ENCODE data around the gene FARS2. TPM values are rescaled to one million over a fixed set of nuclear protein-coding genes. Genes with fewer than 3 reads are reported as not detected.

Gene FARS2
- total RNA-seq, 2 donors from 2014 or later = 8.2 to 29.0 TPM

DNA sequence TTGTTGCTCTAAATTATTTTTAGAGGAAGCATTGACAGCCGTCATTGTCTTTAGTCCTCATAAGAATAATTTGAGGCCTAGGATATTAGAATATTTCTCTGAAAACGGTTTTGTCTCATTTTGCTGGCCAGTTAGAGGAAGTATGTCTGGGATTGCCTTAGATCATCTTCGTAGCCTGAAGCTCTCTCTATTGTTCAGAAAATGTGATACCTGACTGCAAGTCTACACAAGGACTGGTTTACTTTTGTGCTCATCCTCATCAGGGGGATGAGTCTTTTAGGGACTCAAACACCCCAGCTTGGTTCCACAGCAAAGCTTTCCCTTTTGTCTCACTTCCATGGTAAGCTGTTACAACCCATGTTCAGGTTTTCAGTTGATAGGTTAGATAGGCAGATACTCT is 141.8 kb downstream of the FARS2 start:
- ATAC-seq (no peak), DNase-seq (ENCODE audit: low spot score in 2 of 2) (no peak)
- H3K36me3 Mint-ChIP-seq = peaks cover 0 to 2% of the 10 kb centered on the region in 2 donors
- no peak overlapping the region for H3K27ac Mint-ChIP-seq
- peaks cover 0 to 5% of the 10 kb centered on the region in 2 donors for H3K9me3 Mint-ChIP-seq

DNA sequence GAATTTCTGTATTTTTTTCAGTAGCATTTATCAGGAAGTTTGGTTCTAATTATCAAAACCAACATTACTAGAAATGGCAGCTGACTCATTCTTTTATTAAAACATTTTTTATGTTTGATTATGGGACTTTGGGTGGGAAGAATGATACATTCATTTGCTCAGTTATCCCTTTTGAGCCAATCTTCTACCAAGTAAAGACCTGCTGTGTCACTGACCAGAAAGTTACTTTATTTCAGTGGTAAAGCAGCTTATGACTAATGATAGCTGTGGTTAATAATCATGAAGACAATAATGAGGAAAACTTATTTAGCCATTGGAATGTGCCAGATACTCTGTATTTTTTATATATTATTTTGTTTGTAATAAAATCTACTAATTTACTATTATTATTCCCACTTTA is 142.3 kb downstream of the FARS2 start:
- peaks cover 0 to 6% of the 10 kb centered on the region in 2 donors for H3K36me3 Mint-ChIP-seq
- H3K9me3 Mint-ChIP-seq = peaks cover 0 to 5% of the 10 kb centered on the region in 2 donors
- H3K27ac Mint-ChIP-seq = no peak overlapping the region
- DNase-seq (ENCODE audit: low spot score in 2 of 2) (no peak), ATAC-seq (no peak)

DNA sequence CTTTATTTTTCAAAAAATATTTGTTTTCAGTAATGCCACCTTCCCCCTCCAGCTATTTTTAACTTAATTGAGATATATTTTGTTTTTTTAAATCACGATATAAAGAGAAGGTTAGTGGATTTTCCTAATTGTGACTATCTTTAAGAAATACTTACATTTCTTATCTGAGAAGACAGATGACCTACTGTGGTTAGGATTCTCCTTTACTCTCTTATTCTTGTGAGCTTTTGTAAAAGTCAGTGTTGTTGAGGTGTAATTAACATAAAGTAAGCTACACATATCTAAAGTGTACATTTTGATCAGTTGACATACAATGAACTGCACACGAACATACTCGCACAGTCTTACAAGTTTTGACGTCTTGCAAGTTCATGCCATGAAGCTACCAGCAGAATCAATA is 144.7 kb downstream of the FARS2 start:
- Mint-ChIP-seq H3K27ac (no peak overlapping the region), H3K36me3 (peaks cover 6 to 12% of the 10 kb centered on the region in 2 donors), H3K9me3 (peaks cover 0 to 5% of the 10 kb centered on the region in 2 donors)
- ATAC-seq = no peak
- DNase-seq (ENCODE audit: low spot score in 2 of 2) = no peak

GRCh38 chr6:5411414-5411813 is 150.1 kb downstream of the FARS2 start:
- Mint-ChIP-seq H3K9me3 (no peaks in the 10 kb centered on the region), H3K27ac (no peak overlapping the region), H3K36me3 (peaks cover 6 to 12% of the 10 kb centered on the region in 2 donors)
- ATAC-seq (no peak), DNase-seq (ENCODE audit: low spot score in 2 of 2) (no peak)

DNA sequence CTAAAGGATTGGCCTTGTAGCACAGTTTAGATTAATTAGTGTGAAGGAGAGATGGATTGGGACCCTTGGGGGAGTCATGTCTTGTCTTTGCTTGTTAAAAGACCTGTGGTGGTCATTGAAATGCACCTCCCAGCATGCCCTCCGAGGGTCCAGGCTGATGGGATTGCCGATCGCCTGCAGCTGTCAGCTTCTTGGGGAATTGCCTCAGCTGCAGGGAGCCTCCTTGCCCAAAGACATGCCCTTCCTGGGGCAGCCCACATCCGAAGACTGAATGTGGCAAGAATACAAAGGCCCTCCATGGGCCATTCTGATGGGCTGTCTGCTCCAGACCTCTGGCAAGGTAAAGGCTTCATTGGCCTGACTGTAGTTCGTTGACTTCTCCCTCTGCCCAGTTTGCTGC is 150.7 kb downstream of the FARS2 start:
- no peak for ATAC-seq
- H3K9me3 Mint-ChIP-seq = no peaks in the 10 kb centered on the region
- H3K36me3 Mint-ChIP-seq = peaks cover 6 to 12% of the 10 kb centered on the region in 2 donors
- no peak for DNase-seq (ENCODE audit: low spot score in 2 of 2)
- H3K27ac Mint-ChIP-seq = no peak overlapping the region

DNA sequence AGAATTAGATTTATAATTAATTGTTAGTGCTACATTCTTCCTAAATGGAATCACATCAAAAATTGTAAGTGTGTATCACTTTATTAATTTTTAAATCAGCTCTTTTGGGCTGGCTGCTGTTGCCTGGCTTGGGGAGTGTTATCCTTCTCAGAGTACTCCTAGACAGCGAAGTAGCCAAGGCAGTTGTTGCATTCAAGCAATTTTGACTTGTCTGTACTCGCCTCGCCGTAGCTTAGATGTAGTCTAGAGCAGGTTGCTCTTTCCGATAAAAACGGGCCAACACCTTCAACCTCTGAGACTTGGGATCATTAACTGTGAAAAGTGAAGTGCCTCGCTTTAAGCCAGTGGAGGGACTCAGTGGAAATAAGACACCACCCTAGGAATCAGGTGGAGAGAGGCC is 151.3 kb downstream of the FARS2 start:
- Mint-ChIP-seq H3K9me3 (peaks cover 0 to 4% of the 10 kb centered on the region in 2 donors), H3K36me3 (peaks cover 11 to 16% of the 10 kb centered on the region in 2 donors), H3K27ac (no peak overlapping the region)
- DNase-seq (ENCODE audit: low spot score in 2 of 2) (no peak), ATAC-seq (no peak)

DNA sequence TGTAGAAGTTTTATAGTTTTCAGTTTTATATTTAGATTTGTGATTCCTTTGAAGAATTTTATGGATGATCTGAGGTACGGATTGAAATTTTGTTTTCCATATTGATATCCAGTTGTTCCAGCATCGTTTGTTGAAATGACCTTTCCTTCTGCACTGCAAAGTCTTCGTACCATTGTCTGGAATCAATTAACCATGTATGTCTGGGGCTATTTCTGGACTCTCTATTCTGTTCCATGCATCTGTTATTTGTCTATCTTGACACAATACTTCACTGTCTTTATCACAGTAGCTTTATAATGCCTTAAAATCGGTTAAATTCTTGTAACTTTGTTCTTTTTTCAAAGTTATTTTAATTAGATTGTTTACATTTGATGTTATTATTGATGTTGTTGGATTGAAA is 154.9 kb downstream of the FARS2 start:
- H3K36me3 Mint-ChIP-seq = peaks cover 16 to 19% of the 10 kb centered on the region in 2 donors
- peaks cover 0 to 4% of the 10 kb centered on the region in 2 donors for H3K9me3 Mint-ChIP-seq
- ATAC-seq (no peak), DNase-seq (ENCODE audit: low spot score in 2 of 2) (no peak)
- no peak overlapping the region for H3K27ac Mint-ChIP-seq

GRCh38 chr6:5422321-5422915 is 161.1 kb downstream of the FARS2 start:
- DNase-seq (ENCODE audit: low spot score in 2 of 2) (no peak), ATAC-seq (no peak)
- peak overlapping the region in 1 of 2 donors; percentile 33 for H3K27ac Mint-ChIP-seq
- H3K36me3 Mint-ChIP-seq = peaks cover 13 to 17% of the 10 kb centered on the region in 2 donors
- H3K9me3 Mint-ChIP-seq = peaks cover 0 to 3% of the 10 kb centered on the region in 2 donors

DNA sequence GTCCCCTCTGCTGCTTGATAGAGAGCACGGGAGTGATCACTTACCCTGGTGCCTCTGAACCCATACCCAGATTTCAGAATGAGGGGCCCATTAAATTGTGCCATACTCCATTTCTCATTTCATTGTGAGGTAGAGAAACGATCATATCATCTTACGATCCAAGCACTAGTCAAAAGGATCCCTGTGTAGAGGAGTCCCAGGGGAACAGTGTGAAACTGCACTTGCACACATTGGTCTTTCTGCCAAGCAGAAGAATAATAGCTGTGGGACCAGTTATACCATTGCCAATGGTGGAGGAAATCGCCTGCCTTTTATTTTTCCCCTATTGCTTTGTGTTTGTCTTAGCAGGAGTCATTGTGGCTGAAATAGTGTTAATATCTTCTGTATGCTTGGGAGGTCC is 161.9 kb downstream of the FARS2 start:
- peaks cover 9 to 12% of the 10 kb centered on the region in 2 donors for H3K36me3 Mint-ChIP-seq
- H3K27ac Mint-ChIP-seq = no peak overlapping the region
- no peak for ATAC-seq
- no peak for DNase-seq (ENCODE audit: low spot score in 2 of 2)
- H3K9me3 Mint-ChIP-seq = no peaks in the 10 kb centered on the region

DNA sequence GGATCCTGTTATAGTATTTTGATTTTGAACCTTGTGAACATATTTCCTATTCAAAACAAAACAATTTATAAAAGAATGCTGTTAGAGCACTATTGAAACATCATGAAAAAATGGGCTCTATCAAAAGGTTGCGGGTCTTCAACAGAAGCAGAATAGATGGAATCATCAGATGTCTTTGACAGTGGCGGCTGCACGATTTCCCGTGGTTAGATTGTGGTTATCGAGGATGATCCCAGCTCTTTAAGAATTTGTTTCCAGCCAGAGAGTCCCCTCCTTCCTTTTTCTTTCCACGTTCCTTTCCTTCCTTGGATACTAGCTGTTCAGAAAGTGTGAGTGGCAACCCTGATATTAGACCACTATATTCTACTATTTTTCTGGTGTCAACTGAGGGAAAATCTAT is 163.4 kb downstream of the FARS2 start:
- DNase-seq (ENCODE audit: low spot score in 2 of 2) = no peak
- H3K27ac Mint-ChIP-seq = no peak overlapping the region
- ATAC-seq = no peak
- H3K9me3 Mint-ChIP-seq = no peaks in the 10 kb centered on the region
- peaks cover 3 to 7% of the 10 kb centered on the region in 2 donors for H3K36me3 Mint-ChIP-seq

DNA sequence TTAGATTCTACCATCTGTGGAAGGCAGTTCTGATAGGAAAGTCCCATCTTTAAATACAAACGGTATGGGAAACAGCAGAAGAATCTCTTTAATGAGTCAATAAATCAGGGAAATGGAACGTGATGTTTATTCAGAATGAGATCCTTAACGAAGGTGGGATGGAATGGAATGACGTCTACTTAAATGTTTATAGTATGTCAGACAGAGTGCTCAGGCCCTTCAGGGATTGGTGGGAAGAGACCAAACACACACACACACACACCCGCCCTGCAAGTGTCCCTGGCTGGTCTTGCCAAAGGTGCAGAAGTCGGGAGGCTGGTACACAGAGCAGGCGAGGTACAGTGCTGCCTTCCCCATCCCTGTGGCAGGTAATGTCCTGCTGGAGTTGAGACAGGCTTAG is 164.0 kb downstream of the FARS2 start:
- H3K36me3 Mint-ChIP-seq = peaks cover 0 to 2% of the 10 kb centered on the region in 2 donors
- no peak for DNase-seq (ENCODE audit: low spot score in 2 of 2)
- H3K27ac Mint-ChIP-seq = no peak overlapping the region
- ATAC-seq = no peak
- H3K9me3 Mint-ChIP-seq = no peaks in the 10 kb centered on the region

GRCh38 chr6:5425797-5426196 is 164.5 kb downstream of the FARS2 start:
- Mint-ChIP-seq H3K36me3 (peaks cover 0 to 2% of the 10 kb centered on the region in 2 donors), H3K9me3 (no peaks in the 10 kb centered on the region), H3K27ac (no peak overlapping the region)
- DNase-seq (ENCODE audit: low spot score in 2 of 2) = no peak
- no peak for ATAC-seq

GRCh38 chr6:5427586-5427985 is 166.3 kb downstream of the FARS2 start:
- DNase-seq (ENCODE audit: low spot score in 2 of 2) (no peak), ATAC-seq (no peak)
- H3K36me3 Mint-ChIP-seq = peaks cover 5 to 9% of the 10 kb centered on the region in 2 donors
- no peak overlapping the region for H3K27ac Mint-ChIP-seq
- no peaks in the 10 kb centered on the region for H3K9me3 Mint-ChIP-seq

DNA sequence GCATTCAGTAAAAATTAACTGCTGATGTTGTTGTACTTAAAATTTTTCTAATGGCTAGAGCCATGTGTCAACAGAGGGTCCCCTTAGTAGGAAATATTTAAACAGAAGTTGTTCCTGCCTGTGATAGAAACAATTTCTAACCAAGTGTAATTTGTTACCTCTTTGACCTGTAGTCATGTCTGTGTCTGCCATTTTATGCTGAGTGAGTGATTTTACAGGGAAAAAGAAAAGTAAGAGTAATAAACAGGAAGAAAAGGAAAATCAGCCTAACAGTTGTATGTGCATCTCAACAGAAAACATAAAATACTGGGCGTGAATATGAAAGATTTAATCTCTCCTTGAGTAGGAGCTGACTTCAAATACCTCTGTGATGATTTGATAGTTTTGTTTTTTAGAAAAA is 172.0 kb downstream of the FARS2 start:
- peaks cover 6 to 8% of the 10 kb centered on the region in 2 donors for H3K9me3 Mint-ChIP-seq
- no peak for DNase-seq (ENCODE audit: low spot score in 2 of 2)
- peaks cover 32 to 40% of the 10 kb centered on the region in 2 donors for H3K36me3 Mint-ChIP-seq
- H3K27ac Mint-ChIP-seq = no peak overlapping the region
- ATAC-seq = no peak

- no peak for ATAC-seq
- Mint-ChIP-seq H3K27ac (no peak overlapping the region), H3K9me3 (peaks cover 6 to 8% of the 10 kb centered on the region in 2 donors), H3K36me3 (peaks cover 32 to 49% of the 10 kb centered on the region in 2 donors)
- DNase-seq (ENCODE audit: low spot score in 2 of 2) = no peak
Measured at GRCh38 chr6:5435449-5435848, 174.1 kb downstream of the FARS2 start.

GRCh38 chr6:5438922-5439584 is 177.7 kb downstream of the FARS2 start:
- DNase-seq (ENCODE audit: low spot score in 2 of 2) = no peak
- Mint-ChIP-seq H3K9me3 (peaks cover 6 to 8% of the 10 kb centered on the region in 2 donors), H3K27ac (no peak overlapping the region), H3K36me3 (peaks cover 28 to 32% of the 10 kb centered on the region in 2 donors)
- no peak for ATAC-seq

DNA sequence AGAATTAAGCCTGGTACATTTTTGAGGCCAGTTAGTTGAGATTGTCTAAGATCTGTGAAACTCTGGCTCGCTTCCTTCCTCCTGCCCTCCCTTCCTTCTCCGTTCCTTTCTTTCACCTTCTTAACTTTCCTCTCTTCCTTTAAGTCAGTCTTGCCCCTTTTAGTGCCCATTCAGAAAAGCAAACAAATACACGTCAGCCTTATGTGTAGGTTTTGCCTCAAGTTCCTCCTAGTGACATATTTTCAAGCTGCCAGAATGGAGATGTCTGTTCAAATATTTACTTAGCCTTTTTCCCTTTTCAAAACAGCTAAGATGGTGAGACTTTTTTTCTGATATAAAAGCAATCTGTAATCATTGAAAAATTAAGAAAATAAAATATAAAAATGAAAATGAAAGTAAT is 178.4 kb downstream of the FARS2 start:
- Mint-ChIP-seq H3K27ac (no peak overlapping the region), H3K9me3 (peaks cover 6 to 8% of the 10 kb centered on the region in 2 donors), H3K36me3 (peaks cover 23 to 28% of the 10 kb centered on the region in 2 donors)
- no peak for ATAC-seq
- no peak for DNase-seq (ENCODE audit: low spot score in 2 of 2)

DNA sequence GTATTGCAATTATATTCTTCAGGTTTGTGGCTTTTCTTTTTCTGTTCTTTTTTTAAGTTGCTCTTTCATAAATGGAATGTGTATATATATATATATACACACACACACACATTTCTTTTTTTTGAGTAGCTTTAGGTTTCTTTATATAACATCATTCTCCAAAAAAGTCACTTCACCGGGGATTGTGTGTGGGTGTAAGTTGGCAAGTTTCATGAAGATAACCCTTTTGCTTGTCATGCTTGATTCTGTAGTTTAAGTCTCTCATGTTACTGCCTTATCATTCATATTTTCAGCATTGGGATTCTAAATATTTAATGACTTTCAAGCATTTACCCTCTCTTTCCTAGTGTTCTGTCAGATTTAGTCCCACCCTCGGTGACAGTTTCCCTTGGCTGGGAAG is 181.0 kb downstream of the FARS2 start:
- H3K27ac Mint-ChIP-seq = no peak overlapping the region
- H3K9me3 Mint-ChIP-seq = no peaks in the 10 kb centered on the region
- no peak for DNase-seq (ENCODE audit: low spot score in 2 of 2)
- H3K36me3 Mint-ChIP-seq = peaks cover 5 to 11% of the 10 kb centered on the region in 2 donors
- ATAC-seq = no peak

All from activated naive CD4-positive, alpha-beta T cell treated with anti-CD3 and anti-CD28 coated beads, Interleukin-2, amount 50 U/mL, for 72 hours (primary cell).